NCI-H2196 treated with DMSO at 0.1 percent for 48 hours (cell line): ENCODE data around the gene HHATL.

Experiments
- DNase-seq: peaks from one replicate; lab custom pipeline; 2025; ENCODE audit not compliant: unreplicated experiment; lab: John Stamatoyannopoulos, UW

HHATL gene

DNA sequence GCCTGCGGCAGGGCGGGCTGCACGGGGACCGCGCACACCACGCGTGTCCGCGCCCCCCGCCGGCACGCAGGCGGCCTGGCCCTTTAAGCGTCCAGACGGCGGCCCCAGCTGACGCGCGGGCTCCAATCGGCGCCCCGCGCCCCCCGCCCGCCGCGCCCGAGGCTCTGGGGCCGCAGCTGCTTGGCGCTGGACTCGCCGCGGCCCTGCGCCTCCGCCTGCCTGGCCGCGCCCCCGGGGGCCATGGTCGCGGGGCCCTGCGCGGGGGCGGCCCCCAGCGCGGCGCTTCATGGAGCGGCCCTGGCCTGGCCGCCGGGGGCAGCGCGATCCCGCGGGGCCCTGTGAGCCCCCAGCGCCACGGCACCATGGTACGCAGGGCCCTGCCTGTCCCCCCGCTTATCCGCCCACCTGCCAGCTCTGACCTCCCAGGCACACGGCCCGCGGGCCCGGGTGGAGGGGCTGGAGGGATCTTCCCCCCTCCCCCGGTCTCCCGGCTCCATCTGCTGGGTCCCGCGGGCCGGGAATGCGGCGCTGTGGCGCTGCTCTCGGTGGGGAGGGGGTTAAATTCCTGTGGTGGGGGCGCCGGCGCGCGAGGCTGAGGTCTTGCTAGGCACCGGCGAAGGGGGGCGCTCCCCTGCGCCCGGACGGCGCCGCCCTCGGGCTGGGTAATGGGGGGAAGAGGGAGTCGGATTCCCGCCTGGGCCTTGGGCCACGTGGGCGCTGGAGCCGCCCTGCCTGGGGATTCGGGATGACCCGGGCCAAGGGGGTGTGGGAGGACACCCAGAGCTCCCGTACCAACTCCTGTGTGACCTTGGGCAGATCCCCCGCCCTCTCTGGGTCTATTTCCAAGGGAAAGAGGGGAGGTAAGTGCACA is 48.0 kb downstream of the HHATL start:
- DNase-seq: no peak

DNA sequence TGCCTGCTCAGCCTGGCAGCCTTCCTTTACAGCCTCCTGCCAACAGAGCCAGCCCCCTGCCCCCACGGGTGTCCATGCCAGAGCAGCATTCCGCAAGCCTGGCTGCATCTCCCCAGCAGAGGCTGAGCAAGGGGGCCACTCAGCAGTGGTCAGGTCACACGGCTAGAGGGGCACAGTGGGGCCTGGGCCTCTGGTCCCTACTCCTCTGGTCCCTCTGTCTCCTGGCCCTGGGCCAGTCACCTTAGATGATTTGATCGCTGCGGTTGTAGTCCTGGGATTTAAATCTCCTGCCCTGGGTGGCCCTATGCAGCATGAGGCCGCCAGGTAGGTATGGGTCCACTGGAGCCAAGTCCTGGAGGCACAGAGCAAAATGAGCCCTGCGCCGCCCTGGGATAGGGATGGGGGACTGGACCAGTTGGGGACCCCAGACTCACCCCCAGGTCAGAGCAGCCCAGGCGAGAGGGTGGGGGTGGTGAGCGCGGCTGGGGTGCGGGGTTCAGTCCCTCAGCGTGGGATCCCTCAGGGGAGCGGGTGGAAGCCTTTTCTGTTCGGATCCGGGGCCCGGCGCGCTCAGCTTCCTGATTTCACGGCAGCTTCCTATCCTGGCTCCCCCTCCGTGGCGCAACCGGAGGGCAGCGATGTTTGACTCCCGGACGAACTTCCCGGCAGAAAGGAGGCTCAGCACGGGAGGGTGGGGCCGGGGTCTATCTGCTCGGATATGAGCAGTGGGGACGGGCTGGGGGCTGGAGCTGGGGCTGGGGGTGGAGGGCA is 48.9 kb downstream of the HHATL start, which contains the start of gene ZBTB47:
TSS of gene ZBTB47 (plus strand) at position 138 of the 771 bp plus-strand sequence. CDS start 4,659 bp downstream, outside the sequence.
- no peak for DNase-seq

DNA sequence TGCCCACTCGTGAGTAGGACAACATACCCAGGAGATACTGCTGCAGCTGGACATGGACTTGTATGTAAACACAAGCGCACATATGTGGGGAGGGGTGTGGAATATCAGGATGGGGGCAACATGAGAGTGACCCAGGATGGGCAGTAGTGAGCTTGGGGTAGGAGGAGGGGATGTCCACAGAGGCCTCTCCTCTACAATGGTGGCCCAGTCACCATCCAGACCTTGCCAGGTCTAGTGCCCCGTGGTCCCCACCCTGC is 49.4 kb downstream of the HHATL start:
- DNase-seq: no peak

DNA sequence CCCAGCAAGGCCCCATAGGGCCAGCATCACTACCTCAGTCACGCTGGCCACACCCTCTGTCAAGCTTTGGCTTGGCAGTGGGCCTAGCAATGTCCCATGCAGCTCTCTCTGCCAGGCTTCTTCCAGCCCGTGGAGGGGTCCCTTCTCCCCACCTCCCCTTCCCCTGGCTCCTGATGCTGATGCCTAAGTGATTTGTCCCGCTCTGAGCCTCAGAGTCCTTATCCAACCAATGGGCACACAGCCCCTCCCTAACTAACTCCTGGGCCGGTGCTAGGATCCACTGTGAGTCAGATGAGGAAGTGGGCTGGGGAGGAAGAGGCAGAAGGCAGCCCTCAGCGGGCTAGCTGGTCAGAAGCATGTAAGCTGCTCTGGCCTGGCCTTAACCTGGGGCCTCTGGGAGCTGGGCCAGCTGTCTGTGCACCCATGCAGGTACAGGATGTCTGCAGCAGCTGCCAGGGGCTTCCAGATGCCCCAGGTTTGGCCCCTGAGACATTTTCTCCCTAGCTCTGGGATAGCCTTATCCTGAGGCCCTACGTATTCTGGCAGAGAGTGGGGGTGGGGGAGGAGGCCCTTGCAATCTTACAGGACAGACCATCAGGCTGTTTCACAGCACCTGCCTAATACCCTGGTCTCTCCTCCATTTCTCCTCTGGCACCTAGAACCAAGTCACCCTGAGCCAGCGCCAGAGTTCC is 49.8 kb downstream of the HHATL start:
- DNase-seq: no peak

DNA sequence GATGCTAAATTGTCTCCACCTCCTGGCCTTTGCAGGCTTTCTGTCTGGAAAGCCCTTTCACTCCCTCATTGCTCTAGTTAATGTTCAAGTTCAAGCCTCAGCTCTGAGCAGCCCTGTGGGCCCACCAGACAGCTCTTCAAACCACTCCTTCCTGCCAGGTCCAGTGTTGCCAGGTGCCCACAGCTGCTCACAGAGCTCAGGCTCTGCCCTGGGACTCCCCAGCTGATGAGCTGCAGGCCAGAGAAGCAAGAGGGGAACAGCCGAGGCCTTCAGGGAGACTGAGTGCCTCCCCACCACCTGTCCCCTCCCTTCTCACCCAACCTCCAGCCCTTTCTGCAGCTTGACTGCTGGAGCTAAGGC is 50.4 kb downstream of the HHATL start:
- DNase-seq: no peak

DNA sequence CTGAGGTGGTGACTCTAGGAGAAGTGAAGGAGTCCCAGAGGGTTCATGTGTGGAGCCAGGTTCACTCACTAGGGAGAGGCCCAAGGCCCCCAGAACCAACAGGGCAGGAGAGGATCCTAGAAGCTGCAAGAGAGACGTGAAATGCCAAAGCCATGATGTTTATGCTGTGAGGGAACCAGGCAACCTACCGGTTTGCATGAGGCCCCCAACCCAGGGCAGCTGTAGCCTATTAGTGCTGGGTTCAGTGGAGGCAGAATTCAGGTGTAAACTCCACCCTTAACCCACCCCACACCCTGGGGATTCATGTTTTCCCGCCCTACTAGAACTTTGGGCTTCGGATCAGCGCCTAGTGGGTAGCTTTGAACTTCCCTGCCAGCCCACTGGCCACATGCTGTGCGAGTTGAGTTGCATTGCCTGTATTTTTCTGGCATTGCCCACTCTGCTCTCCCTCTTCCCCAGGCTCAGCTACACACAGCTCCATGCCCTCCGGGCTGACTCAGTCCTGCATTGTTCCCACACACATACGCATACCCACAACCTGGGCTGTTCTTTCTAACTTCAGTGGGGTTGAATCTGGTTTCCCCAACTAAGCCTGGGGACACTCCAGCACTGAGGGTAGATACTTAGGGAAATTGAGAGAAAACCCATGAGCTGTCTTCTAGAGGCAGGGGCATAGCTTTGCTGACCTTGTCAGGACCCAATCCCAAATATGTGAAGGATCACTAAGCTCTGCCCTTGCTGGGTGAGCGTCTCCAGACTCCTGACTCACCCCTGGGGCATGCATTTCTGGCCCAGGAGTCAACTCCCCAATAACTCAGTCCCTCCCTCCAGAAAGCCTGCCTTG is 51.1 kb downstream of the HHATL start:
- DNase-seq: no peak

DNA sequence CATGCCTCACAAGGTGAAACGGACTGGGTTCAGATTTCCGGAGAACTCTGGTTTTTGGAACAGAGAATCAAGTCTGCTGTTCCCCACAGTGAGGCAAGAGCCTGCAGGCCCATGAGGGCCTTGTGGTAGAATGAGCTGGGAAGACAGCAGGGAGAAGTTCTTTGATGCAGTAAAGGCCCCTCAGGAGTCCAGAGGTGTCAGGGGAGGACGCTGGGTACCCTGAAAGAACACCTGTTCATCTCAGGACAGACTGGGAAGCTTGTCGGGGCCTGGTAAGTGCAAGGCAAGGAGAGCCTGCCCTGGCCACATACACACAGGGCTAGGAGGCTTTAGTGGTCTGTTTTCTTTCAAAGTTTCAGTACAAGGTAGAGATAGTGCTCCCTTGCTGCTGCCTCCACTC is 52.8 kb downstream of the HHATL start:
- no peak for DNase-seq

DNA sequence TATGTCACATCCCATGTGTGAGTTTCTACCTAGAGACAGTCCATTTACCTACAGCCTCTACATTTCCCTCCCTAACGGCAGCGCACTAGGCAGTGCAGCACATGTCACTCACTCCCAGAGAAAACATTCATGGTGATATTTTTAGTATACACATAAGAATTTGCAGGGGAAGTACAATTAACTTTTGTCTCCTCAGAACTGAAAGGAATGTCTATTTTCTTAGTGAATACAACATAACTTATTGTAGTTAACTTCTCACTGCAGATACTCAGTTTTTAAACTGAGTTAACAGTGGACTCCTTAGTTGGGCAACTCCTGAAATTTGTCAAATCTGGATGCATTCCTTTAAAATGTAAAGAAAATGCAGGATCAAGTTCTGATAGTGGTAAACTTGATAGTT is 53.6 kb downstream of the HHATL start:
- no peak for DNase-seq

DNA sequence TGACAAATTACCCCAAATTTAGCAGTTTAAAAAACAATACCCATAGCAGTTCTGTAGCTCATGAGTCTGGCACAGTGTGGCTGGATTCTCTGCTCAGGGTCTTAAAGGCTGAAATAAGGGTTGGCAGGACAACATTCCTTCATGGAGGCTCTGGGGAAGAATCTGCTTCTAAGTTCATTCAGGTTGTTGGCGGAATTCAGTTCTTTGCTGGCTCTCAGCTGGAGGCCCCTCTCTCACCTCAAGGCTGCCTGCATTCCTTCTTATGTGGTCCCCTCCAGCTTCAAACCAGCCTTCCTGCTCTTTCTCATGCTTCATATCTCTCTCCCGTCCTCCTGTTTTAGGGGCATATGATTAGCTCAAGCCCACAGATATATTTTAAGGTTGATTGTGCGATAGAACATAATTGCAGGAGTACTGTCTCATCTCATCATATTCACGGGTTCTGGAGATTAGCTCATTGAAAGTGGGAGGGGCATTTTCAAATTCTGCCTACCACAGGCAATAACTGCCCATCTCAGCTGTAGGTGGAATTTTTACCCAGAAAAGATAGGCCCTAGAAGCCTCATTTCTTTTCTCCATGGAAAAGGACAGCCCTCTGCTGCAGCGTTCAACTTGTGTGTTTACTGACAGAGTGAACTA is 54.7 kb downstream of the HHATL start:
- no peak for DNase-seq
